Fibroblast of skin of abdomen (primary cell): Measurements from ENCODE around the gene DCAF7.

Source experiments
- DNase-seq: peaks from one replicate; pipeline ENCODE4 v3.0.0-alpha.2; 2013

Gene DCAF7

DNA sequence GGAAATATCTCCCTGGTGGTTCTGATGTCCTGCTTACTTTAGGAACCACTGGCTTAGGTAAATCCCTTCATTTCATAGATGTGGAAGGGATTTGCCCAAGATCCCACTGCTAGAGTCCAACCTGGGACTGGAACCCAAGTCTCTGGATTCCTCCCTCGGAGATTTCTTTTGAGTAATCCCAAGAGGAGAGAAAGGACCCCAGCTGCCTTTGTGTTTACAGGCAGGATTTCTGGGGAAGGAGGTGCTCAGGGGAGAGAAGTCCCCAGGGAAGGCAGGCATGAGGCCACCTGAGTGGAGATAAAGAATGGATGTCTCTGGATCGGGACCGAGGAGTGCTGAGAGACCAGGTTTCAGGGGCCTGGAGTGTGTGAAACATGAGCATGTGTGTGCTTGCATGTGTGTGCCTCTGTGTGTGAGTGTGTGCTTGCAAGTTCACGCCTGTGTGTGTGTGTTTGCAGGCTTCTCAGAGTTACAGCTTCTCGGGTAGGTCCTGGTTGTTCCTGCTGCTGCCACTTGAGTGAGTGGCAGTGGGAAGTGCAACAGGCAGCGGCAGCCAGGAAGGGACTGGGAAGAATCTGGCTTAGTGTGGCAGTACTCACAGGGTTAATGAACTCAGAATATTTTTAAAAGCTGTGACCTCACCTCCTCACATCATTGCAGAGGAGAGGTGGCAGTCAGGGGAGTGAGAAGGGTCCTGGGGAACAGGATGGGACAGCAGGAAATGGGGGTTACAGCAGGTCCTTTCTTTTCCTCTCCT is 24.9 kb upstream of the DCAF7 start:
- DNase-seq: no peak

DNA sequence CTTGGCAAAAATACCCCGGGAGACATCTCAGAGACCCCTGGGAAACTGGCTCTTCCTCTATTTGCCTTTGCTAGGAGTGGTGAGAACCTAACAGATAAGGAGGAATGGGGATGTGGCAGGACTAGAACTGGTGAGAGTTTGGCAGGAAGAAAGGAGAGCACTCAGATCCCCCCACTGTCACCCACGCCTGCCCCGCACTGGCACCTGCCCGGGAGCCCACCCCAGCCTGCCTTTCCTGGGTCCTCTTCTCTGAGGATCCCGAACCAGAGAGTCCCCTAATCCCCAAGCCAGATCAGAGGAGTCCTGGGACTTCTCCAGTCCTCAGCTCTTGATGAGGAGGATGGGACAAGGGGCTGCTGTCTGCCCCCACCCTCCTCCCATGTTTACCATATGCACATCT is 23.4 kb upstream of the DCAF7 start:
- no peak for DNase-seq

DNA sequence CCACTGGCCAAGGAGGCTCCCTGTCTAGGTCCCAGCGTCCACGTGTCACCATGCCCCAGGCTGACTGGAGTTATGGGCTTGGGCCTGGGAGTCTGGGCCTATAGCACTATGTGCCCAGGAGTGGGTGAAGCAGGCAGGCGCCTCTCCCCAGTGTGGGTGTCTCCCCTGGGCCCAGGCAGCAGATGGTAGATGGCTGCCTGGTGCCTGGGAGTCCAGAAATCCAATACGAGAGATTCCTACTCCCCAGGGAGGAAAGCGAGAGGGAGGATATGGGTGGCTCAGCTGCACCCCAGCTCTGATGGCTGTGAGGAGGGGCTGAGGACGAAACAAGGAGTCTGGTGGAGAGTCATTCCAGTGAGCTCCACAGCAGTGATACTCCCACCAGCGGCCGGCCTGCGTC is 22.1 kb upstream of the DCAF7 start:
- DNase-seq: no peak

DNA sequence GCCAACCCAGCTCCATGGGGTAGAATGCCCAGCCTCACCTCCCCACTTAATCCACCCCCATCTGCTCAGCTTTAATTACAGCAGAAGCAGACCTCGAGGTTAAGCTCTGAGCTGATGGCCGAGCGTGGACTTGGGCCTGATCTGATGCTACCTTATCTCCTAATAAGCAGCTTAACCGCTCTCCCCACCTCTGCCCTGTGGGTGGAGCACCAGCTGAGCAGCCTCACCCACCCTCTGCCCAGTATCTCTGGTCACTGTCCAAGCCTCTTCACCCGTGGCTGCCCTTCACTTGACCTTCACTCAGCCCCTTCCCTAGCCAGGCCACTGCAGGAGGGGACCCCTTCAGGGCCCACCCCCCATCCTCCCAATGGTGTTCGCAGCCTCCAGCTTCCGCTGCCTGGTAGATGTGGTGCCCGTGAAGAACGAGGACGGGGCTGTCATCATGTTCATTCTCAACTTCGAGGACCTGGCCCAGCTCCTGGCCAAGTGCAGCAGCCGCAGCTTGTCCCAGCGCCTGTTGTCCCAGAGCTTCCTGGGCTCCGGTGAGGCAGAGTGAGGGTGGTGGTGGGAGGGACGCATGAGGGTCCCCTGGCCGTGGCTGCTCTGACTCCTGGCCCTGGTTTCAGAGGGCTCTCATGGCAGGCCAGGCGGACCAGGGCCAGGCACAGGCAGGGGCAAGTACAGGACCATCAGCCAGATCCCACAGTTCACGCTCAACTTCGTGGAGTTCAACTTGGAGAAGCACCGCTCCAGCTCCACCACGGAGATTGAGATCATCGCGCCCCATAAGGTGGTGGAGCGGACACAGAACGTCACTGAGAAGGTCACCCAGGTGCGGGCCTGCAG is 20.3 kb upstream of the DCAF7 start:
- no peak for DNase-seq

DNA sequence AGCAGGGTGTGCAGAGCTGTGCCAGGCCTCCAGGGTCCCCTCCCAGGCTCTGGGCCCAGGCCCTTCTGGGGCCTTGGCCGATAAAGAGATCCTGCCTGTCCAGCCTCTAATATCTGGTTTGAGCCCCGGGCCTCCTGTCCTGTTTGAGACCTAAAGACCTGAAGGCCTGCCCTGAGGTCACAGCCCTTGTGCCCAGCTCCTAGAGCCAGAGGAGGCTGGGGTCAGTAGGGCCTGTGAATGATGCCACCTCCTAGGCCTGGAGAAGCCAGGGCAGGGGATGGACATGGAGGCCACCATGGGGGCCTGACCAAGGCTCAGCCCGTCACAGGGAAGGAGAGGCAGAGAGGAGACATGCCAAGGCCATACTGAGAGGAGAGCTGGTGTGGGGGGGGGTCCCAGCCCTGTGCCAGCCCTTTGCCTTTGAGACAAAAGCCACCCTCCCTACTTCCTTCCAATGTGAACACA is 19.7 kb upstream of the DCAF7 start:
- no peak for DNase-seq

DNA sequence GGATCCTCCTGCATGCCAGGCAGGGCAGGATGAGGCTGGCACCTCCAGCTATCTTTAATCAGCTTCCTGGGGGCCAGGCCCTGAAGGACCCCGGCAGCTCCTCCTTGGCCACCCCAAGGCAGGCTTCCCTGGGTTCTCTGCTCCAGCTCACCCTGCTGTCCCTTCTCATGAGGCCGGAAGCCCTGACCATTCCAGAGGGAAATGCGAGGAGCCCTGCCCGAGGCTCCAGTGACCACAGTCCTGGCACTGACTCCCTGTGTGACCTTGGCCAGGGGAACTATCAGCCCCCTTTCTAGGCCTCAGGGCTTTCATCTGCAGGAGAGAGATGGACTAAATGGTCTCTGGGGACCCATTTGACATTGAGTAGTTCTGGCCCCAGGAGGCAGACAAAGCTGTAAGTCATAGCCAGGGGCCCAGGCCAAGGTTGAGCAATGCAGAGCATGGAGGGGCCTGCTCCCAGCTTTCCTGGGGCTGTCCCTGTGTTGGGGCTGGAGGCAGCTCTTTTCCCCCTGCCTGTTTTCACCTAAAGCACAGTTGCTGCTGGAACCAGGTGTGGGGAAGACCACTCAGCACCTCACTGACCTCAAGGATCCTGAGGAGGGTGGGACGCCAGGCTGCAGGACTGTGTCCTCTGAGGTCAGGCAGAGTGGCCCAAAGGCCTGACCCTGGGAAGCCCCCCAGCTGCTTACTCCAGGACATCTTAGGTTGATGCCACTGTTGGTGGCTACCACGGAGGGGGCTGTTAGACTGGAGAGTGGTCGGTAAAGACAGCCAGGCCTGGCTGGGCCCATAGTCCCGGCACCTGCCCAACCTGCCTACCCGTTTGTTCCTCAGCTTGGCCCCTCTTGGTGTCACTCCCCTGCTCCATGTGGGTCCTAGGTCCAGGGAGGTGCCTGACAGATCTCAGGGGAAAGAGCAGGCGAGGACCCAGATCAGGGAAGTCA is 19.0 kb upstream of the DCAF7 start:
- DNase-seq: no peak

DNA sequence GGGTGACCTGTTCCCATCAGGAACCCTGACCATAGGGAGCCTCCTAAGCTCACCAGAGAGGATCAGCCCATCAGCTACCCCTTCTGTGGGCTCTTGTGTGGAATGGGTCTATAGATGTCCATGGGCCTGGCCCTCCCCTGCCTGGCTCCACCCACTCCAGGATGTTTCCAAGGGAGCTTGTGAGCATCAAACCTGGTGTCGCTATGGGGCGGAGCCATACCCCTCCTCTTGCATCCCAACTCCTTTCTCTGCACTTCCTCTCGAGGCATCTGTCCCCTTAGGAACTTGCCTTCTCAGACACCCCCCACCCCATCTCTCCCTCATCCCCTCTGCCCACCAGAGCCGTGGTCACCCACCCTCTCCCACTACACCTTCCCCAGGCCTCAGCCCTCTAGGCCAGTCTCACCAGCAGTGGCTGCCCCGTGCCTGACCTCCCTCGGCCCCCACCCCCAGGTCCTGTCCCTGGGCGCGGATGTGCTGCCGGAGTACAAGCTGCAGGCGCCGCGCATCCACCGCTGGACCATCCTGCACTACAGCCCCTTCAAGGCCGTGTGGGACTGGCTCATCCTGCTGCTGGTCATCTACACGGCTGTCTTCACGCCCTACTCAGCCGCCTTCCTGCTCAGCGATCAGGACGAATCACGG is 16.7 kb upstream of the DCAF7 start:
- DNase-seq: no peak

DNA sequence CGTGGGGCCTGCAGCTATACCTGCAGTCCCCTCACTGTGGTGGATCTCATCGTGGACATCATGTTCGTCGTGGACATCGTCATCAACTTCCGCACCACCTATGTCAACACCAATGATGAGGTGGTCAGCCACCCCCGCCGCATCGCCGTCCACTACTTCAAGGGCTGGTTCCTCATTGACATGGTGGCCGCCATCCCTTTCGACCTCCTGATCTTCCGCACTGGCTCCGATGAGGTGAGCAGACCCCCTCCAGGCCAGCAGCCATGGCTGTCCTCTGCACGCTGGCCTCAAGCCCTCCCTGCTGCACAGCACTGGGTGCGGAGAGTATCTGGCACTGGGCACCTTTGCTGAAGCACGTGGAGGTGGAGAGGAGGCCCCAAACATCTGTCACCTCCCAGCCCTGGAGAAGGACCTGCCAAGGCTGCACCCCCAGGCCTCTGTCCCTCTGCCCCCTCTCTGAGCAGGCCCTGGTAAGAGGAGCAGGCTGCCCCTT is 16.2 kb upstream of the DCAF7 start:
- no peak for DNase-seq

DNA sequence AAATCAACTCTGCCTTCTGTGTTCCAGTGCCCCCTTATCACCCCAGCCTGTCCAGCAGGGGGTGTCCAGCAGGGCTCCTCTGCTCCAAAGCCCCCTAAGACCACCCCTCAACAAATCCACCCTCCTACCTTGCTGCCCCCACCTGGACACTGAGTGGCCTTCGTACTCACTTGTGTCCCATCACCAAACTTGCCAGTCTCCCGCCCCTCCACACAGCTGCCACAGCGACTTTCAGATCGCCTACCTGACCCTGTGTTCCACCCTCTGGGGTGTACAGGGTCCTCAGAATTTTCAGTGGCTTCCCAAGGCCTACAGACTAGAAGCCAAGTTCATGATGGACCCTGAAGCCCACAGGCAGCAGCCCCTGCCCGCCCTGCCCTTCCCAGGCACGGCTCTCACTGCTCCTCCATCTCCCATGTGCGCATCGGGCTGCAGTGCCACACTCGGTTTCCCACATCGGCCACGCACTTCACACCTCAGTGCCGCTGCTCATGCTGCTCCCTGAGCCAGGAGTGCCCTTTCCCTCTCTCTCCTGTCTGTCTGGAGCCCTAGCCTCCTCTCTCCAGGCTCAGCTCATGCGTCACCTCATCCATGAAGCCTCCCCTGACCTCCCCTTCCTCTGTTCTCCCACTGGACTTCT is 15.3 kb upstream of the DCAF7 start:
- no peak for DNase-seq

DNA sequence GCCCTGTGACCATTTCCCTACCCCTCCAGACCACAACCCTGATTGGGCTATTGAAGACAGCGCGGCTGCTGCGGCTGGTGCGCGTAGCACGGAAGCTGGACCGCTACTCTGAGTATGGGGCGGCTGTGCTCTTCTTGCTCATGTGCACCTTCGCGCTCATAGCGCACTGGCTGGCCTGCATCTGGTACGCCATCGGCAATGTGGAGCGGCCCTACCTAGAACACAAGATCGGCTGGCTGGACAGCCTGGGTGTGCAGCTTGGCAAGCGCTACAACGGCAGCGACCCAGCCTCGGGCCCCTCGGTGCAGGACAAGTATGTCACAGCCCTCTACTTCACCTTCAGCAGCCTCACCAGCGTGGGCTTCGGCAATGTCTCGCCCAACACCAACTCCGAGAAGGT is 14.6 kb upstream of the DCAF7 start:
- no peak for DNase-seq

DNA sequence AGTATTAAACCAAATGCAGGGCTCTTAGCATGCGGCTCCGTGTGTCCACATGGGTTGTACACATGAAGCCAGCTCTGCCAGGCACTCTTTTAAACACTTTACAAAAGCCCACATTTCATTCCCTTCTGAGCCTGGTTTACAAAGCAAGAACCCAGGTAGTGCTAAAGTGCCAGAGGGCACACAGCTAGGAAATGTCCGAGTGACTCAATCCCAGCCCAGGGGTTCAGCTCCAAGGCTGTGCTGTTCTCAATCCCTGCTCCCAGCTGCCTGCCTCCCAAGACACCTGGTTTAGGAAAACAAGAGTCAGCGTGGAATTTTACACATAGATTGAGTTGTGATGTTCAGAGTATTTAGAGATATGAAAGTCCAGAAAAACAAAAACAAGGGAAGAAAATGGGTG is 13.3 kb upstream of the DCAF7 start:
- DNase-seq: no peak

DNA sequence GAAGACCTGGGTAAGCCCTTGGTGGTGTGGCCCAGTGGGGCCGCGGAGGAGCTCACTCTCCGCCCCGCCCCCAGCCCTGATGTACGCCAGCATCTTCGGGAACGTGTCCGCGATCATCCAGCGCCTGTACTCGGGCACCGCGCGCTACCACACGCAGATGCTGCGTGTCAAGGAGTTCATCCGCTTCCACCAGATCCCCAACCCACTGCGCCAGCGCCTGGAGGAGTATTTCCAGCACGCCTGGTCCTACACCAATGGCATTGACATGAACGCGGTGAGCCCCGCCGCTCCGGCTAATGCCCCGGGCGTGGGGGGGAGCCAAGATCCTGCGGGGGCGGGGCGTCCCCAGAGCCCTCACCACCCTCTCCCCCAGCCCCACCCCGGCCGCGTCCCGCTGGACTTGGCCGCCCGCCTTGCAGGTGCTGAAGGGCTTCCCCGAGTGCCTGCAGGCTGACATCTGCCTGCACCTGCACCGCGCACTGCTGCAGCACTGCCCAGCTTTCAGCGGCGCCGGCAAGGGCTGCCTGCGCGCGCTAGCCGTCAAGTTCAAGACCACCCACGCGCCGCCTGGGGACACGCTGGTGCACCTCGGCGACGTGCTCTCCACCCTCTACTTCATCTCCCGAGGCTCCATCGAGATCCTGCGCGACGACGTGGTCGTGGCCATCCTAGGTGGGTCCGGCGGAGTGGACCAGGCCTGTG is 12.1 kb upstream of the DCAF7 start:
- DNase-seq: no peak

DNA sequence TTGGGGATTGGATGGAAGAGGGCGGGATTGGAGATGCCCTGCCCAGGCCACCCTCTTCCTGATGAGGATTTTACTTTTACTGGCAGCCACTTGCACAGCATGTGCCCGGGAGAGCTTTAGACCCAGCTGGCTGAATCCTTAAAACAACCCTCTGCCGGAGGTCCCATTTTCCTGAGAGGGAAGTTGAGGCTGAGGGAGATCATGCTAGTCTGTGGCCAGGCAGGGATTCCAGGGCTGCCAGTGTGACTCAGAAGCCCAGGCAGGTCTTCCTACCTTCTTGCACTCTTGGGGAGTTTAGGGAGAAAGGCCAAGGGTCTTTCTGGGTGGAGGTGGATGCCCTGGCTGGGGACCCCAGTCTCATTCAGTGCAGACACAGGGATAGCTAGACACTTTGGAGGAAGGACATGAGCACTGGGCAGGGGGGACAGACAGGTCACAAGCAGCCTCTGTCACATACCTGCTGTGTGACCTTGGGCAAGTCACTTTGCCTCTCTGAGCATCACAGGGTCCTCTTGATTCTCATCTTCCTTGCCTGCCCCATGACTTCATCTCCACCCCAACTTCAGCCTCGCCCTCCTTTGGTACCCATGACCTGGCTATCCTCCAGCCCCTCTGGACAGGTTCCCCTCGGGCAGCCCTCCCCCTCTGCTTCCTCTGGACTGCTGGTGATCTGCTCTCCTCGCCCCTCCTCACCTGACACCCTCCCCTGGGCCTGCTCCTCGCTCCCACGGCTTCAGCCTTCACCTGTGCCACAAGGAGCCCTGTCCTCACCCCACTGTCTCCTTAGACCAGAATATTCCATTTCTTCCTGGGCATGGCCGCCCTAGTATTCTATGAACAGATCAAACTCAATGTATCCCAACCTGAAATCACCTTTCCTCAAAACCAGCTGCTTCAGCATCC is 11.3 kb upstream of the DCAF7 start:
- DNase-seq: no peak

DNA sequence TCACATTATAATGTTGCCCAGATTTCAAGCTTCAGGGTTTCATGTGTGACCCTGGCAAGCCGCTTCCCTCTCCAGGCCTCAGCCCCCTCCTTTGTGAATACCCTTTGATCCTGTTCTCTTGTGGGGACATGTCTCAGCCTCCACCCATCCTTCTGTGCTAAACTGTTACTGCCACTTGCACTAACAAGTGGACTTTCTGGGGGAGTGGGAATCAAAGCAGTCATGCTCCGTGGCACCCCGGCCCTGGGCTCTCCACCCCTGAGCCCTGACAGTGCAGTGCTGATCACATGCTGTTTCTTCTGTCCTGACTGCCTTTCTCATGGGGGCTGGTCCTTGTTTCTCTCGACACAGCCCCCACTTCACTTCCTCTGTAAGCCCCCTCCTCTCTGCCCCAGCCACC is 9.7 kb upstream of the DCAF7 start:
- DNase-seq: no peak

DNA sequence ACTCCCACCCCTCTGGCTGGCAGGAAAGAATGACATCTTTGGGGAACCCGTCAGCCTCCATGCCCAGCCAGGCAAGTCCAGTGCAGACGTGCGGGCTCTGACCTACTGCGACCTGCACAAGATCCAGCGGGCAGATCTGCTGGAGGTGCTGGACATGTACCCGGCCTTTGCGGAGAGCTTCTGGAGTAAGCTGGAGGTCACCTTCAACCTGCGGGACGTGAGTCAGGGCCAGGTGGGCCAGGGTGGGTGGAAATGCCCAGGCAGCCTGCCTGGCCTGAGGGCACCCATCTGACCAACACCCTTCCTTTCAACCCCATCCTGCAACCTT is 8.1 kb upstream of the DCAF7 start:
- DNase-seq: no peak

DNA sequence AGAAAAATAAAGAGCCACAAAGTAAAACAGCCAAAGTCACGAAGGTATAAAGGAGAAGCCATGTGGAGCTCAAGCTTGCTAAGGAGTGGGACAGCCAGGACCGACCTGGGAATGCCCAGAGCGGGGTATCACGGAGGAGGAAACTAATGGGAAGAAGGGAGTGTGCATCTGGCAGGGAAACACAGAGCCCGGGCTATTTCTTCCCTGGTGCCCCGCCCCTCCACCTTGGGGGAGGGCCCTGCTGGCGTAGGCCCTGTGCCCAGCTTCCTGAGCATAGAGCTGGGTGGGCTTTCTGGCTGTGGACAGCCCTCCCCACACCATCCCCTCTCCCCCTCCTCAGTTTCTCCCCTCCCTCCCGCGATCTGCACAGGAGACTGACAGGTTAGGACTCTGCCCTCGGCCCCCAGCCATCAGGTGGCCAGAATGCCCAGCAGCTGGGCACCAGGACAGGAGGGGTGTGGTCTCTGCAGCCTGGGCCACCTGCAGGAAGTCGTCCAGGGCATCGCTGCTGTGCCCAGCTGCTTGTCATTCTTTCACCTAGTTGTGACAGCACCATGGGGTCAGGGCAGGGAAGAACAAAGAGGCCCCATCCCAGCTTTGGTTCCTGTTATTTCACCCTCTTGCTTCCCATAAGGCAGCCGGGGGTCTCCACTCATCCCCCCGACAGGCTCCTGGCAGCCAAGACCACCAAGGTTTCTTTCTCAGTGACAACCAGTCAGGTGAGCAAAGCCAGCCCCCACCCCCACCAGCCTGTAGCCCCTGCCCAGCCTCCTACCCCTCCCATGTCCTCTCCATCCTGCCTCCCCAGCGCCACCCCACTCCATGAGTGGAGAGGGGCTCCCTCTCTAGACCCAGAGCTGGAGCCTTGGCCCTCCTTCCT is 7.1 kb upstream of the DCAF7 start:
- no peak for DNase-seq

DNA sequence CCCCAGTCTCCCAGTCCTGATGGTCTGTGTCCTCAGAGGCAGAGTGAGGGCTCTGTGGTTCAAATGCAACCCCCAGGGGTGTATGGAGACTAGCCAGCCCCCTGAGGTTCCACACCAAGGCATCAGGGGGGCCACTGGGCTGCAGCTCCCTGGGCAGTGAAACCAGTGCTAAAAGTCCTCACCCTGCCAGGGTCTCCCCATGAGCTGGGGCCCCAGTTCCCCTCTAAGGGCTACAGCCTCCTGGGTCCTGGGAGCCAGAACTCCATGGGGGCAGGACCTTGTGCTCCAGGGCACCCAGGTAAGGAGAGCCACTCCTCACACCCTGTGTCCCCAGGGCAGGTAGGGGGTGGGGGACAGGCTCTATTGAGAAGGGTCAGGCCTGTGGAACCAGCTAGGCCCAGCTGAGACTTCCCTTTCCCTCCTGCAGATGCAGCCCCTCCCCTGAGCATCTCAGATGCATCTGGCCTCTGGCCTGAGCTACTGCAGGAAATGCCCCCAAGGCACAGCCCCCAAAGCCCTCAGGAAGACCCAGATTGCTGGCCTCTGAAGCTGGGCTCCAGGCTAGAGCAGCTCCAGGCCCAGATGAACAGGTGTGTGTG is 6.4 kb upstream of the DCAF7 start:
- DNase-seq: no peak

DNA sequence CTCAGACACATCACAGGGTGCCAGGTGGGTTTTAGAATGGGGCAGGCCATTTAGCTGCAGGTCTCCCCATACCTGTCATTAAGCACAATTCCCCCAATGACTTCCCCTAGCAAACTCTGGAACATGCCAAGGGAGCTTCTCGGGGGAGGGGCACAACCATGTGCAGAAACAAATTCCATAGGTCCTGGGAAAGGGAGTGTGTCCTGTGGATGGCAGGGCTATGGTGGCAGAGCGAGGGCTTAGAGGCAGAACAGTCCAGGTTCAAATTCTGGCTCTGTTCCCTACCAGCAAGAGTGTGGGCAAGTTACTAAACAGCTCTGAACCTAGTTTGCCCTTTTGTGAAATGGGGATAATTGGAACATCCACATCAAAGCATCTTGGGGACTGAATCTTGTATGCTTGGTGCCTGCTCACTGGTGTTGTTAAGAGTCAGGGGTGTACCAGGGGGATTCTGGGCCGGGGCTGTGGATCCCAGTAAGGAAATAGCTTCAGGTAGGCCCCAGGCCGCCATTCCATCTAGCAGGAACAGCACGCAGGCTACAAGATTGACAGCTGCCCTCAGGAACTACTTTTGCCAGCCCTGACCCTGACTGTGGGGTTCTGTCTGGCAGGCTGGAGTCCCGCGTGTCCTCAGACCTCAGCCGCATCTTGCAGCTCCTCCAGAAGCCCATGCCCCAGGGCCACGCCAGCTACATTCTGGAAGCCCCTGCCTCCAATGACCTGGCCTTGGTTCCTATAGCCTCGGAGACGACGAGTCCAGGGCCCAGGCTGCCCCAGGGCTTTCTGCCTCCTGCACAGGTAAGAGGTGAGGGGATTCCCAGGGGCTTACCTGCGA is 5.6 kb upstream of the DCAF7 start:
- DNase-seq: no peak
